Esophagus squamous epithelium (tissue), 4 donors: ENCODE measurements around the gene VSIG2.

ENCODE experiments used
- CTCF ChIP-seq, 6 experiments: fragments of 450-650 bp in 4 of 6; fragments of 200-600 bp in 2 of 6; sonication (generic) in 2 of 6; IDR thresholded peaks; one replicate each; pipeline ENCODE4 v1.5.1; 2016 to 2019; ENCODE audit warnings: antibody characterized with exemption in 6 of 6, mild to moderate bottlenecking in 4 of 6, moderate library complexity in 4 of 6
- POLR2A ChIP-seq, 4 donors: fragments of 450-650 bp; IDR thresholded peaks; one replicate each; pipeline ENCODE4 v1.6.1; 2017; ENCODE audit warnings: antibody characterized with exemption in 4 of 4, mild to moderate bottlenecking in 4 of 4, moderate library complexity in 3 of 4

- TF ChIP-seq POLR2A (IDR thresholded peaks at IDR 0.05), result no peak
- no peak for TF ChIP-seq CTCF (IDR thresholded peaks at IDR 0.05)
Observed at GRCh38 chr11:124736736-124737135, 15.3 kb downstream of the VSIG2 start.
